ENCODE data around the gene ABCC1. TPM values are rescaled to one million over a fixed set of nuclear protein-coding genes. Genes with fewer than 3 reads are reported as not detected.
A peak's percentile ranks its signal among the peaks of the same experiment; 100 is the strongest.

Gene ABCC1
- total and polyA plus RNA-seq, 2 of the 4 experiments (the other 2 are of a cell fraction), result 39.4 to 66.0 TPM

GRCh38 chr16:16131204-16131603, 181.8 kb downstream of the ABCC1 start:
- POLR2A ChIA-PET (ENCODE audit: unreplicated experiment), result no interaction called here

More at GRCh38 chr16:16131204-16131603, 181.8 kb downstream of the ABCC1 start:
- no peak overlapping the region for H3K56ac ChIP-seq (ENCODE audit: extremely low read depth, insufficient read depth, low read length)
- ATAC-seq (ENCODE audit: low read depth) (no peak), DNase-seq (no peak)
- WGBS, 2 experiments (ENCODE audit: extremely low coverage in 2 of 2, insufficient read length in 1 of 2), result 86% methylated on average over 1 of the region's 3 CpGs; no CpG with 5 or more reads in 1 of the 2 experiments
- CTCF ChIA-PET, result interaction anchor here (0.7 kb wide), 1 partner anchor 69 kb away, joined by 3 read pairs; no protein-coding TSS in a partner anchor
- in situ Hi-C loops (cut with MboI; ENCODE audit: low sequenced_read_pairs), result no loop called here
- H2BK120ac ChIP-seq (ENCODE audit: low read depth, low read length), result no peak overlapping the region
- no peak overlapping the region for H3K4ac ChIP-seq (ENCODE audit: low read depth, low read length)
- H4K91ac ChIP-seq (ENCODE audit: insufficient read depth, low read depth, low read length), result no peak overlapping the region
- 0 out of 2 replicates have a peak, but pooled peaks cover 2% of the 10 kb centered on the region for H3K4me1 ChIP-seq (ENCODE audit: control insufficient read depth, insufficient read depth, low read length)
- no peak overlapping the region for H2AK5ac ChIP-seq (ENCODE audit: low read depth, low read length)
- no peaks in the 10 kb centered on the region for H3K9me3 ChIP-seq (ENCODE audit: control insufficient read depth, insufficient read depth, low read length)
- peaks cover 5% of the 10 kb centered on the region; the same call in 1 of the 2 replicates for H4K20me1 ChIP-seq (ENCODE audit: insufficient read depth, low read length)
- H3K4me2 ChIP-seq (ENCODE audit: low read depth, low read length), result no peak overlapping the region
- no TSS peak for BruUV-seq (replicated peaks)
- H2BK5ac ChIP-seq (ENCODE audit: low read depth, low read length, poor library complexity, severe bottlenecking), result no peak overlapping the region
- no peak for TF ChIP-seq CTCF (conservative IDR thresholded peaks at IDR 0.05; ENCODE audit: low read depth, low read length)
- no peak for TF ChIP-seq RAD21 (IDR thresholded peaks at IDR 0.05; ENCODE audit: low read length)
- TF ChIP-seq SMC3 (IDR thresholded peaks at IDR 0.05; ENCODE audit: low read depth, low read length), result no peak
- TF ChIP-seq CEBPB (IDR thresholded peaks at IDR 0.05; ENCODE audit: low read depth, low read length), result no peak
- no peak for TF ChIP-seq RFX5 (IDR thresholded peaks at IDR 0.05; ENCODE audit: low read depth, low read length)
- TF ChIP-seq NFE2L2 (IDR thresholded peaks at IDR 0.05; ENCODE audit: low read depth, low read length), result no peak
- no peak for TF ChIP-seq MXI1 (IDR thresholded peaks at IDR 0.05; ENCODE audit: borderline replicate concordance, low read depth, low read length)
- TF ChIP-seq RCOR1 (IDR thresholded peaks at IDR 0.05; ENCODE audit: insufficient replicate concordance, low read length), result no peak
- TF ChIP-seq MAFK (IDR thresholded peaks at IDR 0.05; ENCODE audit: low read depth, low read length), result no peak
- no peak for TF ChIP-seq POLR2A (IDR thresholded peaks at IDR 0.05; ENCODE audit: low read depth, low read length)
- no peak for TF ChIP-seq ELK1 (IDR thresholded peaks at IDR 0.05; ENCODE audit: borderline replicate concordance, low read depth, low read length)
- no peak for TF ChIP-seq MAZ (IDR thresholded peaks at IDR 0.05; ENCODE audit: borderline replicate concordance, low read depth, low read length)
- no peak for TF ChIP-seq CHD1 (IDR thresholded peaks at IDR 0.05; ENCODE audit: low read depth, low read length)
- no peak for TF ChIP-seq BHLHE40 (IDR thresholded peaks at IDR 0.05; ENCODE audit: low read depth, low read length)
- no peak for TF ChIP-seq USF2 (IDR thresholded peaks at IDR 0.05; ENCODE audit: low read depth, low read length)
- no peak for TF ChIP-seq FOS (IDR thresholded peaks at IDR 0.05; ENCODE audit: low read depth, low read length)
- no peak overlapping the region for H2AFZ ChIP-seq (replicated peaks; ENCODE audit: low read length, poor library complexity)
- H3K4me3 ChIP-seq (ENCODE audit: insufficient read depth, low read depth, low read length), result no peak overlapping the region
- H3K9ac ChIP-seq (ENCODE audit: low read depth, low read length), result no peak overlapping the region
- no peaks in the 10 kb centered on the region for H3K27me3 ChIP-seq (ENCODE audit: control insufficient read depth, insufficient read depth, low read length)
- intact Hi-C loops (cut with micrococcal nuclease), result no loop called here
- H3K36me3 ChIP-seq (ENCODE audit: control insufficient read depth, insufficient read depth, low read length), result peaks cover 78% of the 10 kb centered on the region
- H2AK9ac ChIP-seq (replicated peaks; ENCODE audit: low read depth, low read length, poor library complexity), result no peak overlapping the region
- H3K14ac ChIP-seq (replicated peaks; ENCODE audit: low read depth, low read length), result no peak overlapping the region; the same call in 1 of the 2 replicates
- H3K79me1 ChIP-seq (ENCODE audit: low read depth in 1 of 2, low read length in 2 of 2), result peaks cover 17 to 36% of the 10 kb centered on the region in 2 experiments
- H3K23ac ChIP-seq (ENCODE audit: low read depth, low read length), result no peak overlapping the region
- H2BK15ac ChIP-seq (ENCODE audit: low read depth, low read length), result no peak overlapping the region
- no peaks in the 10 kb centered on the region; the same call in 1 of the 2 replicates for H3K9me1 ChIP-seq (ENCODE audit: insufficient read depth, low read length)
- H3K27ac ChIP-seq (ENCODE audit: insufficient read depth, low read length), result peak overlapping the region; percentile 17; the same call in 1 of the 2 replicates
- no peak overlapping the region for H4K5ac ChIP-seq (ENCODE audit: low read depth, low read length)
- dilution Hi-C loops (cut with HindIII; ENCODE audit: low sequenced_read_pairs, unreplicated experiment), result no loop called here
- no peak overlapping the region for H4K8ac ChIP-seq (ENCODE audit: low read depth in 2 of 2, low read length in 2 of 2)
- H2BK20ac ChIP-seq (ENCODE audit: low read depth, low read length), result no peak overlapping the region
- no peak overlapping the region for H3K18ac ChIP-seq (ENCODE audit: low read depth, low read length)

Data from IMR-90 (cell line).